Inflammatory macrophage treated with lipopolysaccharide for 4 hours (primary cell): ENCODE measurements around the gene PCDH15.

Source experiments
- DNase-seq: peaks from one replicate; pipeline ENCODE4 v3.0.0-alpha.2; 2020

Gene PCDH15

DNA sequence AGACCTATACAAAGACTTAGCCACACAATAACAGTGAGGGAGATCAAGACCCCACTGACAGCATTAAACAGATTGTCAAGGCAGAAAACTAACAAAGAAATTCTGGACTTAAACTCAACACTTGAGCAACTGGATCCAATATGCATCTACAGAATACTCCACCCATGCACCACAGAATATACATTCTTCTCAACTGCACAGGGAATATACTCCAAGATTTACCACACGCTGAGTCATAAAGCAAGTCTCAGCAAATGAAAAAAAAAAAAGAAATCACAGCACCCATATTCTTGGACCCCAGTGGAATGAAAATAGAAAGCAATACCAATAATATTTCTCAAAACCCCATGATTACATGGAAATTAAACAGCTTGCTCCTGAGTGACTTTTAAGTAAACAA lies 680.2 kb downstream of the PCDH15 start:
- no peak for DNase-seq

DNA sequence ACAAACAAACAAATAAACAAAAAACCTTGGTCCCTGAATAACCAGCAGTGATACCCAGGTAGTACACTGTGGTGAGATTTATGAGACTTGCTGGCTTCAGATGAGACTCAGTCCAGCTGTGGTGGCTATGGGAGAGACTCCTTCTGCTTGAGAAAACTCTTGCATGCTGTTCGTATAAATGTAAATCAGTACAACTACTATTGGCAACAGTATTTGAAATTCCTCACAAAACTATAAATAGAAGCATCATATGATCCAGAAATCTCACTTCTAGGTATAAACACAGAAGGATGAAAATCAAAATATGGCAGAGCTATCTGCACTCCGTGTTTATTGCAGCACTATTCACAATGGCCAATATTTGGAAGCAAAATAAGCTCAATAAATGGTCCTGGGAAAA lies 692.1 kb downstream of the PCDH15 start:
- DNase-seq: no peak

DNA sequence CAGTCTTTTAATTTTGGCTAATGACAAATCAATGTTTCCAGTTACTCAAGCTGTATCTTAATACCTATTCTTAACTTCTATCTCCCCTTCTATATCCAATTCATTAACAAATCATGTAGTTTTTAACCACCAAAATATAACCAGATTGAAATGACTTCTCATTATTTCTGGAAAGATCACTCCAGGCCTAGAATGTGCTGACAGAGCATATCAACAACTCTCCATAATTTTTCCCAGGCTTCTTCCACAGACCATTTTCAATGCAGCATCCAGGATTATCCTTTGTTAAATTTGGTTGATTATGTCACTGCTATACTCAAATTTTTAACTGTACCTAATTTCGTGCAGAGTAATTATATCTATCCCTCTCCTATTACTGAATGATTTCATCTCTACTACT lies 704.1 kb downstream of the PCDH15 start:
- DNase-seq: no peak

DNA sequence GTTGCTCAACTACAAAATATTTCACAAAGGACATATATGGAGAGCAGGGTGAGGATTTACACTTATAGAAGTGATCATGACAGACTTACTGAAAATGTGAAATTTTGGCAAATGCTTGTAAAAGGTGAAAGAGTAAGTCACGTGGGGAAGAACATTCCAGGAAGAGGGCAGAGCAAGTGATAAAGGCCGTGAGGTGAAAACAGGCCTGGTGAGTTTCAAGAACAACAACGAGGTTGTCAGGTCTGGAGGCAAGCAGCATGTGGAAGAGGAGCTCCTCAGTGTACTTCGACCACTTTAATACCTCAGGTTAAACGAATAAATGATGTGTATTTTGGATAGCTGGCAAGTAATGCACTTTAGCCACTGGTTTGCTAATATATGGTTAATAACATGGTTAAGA lies 706.7 kb downstream of the PCDH15 start:
- DNase-seq: no peak

DNA sequence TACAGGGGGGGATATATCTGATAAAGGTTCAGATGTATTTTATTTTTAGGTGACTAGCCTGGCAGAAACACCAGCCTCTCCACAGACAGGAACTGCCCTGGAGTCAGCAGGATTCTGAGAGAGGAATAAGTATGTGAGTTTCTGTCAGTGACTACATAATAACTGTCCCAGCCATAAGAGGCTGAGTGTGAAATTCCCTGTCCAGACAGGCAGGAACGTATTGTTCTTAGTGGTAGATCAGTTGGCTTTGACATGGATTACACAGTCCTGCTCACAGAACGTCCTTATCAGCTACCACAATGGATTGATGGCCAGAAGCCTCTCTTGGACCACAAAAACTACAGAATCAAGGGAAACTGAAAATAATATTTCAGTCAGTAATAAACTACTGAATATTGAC lies 709.8 kb downstream of the PCDH15 start:
- DNase-seq: no peak

DNA sequence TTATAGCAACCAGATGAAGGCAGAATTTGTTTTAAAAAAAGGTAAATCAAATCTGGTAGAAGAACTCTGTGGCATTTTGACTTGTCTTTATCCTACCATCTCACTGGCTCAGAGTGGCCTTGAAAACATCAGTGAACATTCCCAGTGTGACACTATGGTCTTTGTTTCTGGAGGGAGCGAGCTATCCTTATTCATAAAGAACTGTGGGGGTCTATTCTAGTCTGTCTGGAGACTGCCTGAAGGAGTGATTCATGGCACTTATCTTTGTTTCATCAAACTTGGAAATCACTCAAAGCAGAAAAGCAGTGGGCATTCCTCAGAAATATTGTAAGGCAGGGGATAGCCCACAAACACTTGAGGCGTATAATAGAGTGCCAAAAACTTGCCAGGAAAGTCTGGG lies 719.1 kb downstream of the PCDH15 start:
- DNase-seq: no peak

DNA sequence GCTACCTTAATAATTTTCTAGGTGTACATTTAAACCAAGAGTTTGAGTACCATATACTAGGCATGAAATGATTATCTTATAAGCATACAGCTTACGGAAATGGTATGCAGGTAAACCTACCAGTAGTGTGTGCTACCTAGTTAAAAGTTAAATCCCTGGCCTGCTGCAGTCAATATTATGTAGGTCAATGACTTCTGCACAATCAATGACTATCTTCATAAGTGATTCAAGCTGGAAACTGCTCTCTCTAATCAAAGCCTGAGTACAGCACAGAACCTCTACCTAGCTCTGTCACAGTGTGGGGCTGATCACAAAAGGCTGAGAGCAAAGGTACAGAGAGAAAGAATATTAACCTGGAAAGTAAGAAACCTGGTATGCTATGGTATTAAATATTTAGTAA lies 733.7 kb downstream of the PCDH15 start:
- no peak for DNase-seq

DNA sequence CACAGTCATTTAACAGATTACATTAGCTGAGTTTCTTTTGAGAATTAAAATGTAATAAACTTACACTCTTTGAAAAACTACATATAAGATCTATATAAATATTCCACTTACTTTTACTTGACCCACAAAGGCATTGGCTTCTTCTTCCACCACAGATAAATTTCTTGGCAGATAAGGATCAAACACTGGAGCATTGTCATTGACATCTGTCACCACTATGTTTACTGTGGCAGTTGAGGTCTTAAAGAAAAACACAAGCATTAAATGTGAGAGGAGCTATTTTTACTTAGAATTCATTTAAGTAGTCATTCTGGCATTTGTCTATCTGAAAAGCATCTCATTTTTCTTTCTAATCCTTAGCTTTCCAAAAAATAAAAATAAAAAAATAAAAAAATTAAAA lies 734.4 kb downstream of the PCDH15 start:
- no peak for DNase-seq

DNA sequence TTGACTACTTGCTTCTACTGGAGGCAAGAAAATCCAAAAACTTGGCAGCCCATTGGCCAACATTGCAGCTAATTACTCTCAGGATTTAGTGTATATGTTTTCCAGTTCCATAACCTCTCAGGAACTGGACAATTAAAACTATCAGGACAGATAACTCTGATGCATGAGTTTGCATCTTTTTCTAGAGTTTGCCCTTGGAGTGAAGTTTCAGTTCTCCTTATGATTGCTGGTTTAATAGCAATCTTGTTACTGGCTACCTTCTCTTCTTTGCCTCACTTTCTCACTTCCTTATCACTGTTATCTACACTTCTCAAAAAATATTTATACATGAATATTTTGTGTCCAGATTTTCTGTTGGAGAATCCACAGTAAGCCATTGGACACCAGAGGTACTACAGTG lies 735.9 kb downstream of the PCDH15 start:
- DNase-seq: no peak

DNA sequence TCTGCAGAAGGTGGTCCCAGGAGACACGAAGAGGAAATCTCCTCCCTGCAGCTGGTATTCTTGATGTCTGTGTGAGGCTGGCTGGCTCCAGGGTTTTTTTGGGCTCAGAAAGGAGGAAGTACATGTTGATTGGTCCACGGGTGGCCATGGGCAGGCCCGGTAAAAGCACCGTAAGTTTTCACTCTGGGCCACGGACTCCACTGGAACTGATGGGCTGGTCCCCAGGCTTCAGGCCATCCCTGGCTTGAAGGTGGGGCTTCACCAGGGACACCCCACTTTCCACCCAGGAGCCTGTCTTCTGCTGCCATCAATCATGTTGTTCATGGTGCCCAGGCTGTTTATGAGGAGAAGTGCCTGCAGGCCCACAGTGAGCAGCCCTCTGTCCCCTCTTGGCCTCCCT lies 736.8 kb downstream of the PCDH15 start:
- no peak for DNase-seq

DNA sequence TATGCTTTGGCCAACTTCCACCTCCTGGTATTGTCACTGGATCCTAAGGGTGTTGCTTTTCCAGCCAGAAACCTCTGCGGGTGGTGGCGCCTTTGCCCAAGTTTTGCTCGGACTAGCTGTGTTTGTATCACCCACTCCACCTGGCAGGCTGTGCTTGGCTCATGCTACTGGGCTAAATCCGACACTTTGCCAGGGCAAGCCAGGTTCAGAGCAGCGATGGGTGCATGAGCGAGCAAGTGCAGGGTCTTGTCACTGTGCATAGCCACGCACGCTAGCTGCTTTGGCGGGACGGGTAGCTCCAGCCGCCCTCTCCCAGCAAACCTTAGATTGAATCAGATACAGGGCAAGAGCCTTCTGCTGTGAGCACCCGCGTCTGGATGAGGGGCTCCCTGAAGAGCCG lies 737.5 kb downstream of the PCDH15 start:
- DNase-seq: no peak

DNA sequence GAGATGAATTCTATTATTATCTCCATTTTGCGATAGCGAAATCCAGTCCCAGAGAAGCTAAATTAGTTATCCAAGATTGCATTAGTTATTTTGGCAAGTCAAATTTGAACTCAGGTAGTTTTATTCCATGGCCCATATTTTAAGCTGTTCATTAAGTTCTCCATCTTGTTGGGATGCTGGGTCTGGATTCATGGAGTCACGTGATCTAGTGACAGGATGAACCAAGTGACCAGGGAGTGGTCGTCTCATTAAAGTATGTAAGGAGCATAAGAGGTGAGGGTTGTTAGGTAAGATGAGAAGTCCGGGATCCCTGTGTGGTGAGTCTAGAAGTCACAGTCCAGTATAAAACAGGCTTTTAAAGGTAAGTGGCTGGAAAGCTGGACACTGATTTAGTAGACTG lies 740.5 kb downstream of the PCDH15 start:
- DNase-seq: no peak

DNA sequence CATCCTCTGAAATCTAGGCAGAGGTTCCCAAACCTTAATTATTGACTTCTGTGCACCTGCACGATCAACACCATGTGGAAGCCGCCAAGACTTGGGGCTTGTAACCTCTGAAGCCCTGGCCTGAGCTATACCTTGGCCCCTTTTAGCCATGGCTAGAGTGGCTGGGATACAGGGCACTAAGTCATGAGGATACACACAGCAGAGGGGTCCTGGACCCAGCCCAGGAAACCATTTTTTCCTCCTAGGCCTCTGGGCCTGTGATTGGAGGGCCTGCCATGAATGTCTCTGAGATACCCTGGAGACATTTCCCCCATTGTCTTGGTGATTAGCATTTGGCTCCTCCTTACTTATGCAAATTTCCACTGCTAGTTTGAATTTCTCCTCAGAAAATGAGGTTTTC lies 743.7 kb downstream of the PCDH15 start:
- DNase-seq: no peak

DNA sequence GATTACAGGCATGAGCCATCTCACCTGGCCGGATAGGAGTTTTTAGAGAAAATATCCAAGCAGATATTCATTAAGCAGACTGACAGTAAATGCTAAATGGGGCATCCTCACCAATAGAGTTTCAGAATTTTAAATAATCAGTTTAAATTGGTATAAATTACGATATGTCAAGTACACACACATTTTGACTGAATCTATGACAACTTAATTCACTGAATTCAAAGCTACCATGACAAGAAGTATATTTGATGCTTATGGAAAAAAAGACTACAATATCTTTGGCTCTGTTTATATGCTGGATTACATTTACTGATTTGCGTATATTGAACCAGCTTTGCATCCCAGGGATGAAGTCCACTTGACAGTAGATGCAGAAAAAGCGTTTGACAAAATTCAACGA lies 774.7 kb downstream of the PCDH15 start:
- no peak for DNase-seq

DNA sequence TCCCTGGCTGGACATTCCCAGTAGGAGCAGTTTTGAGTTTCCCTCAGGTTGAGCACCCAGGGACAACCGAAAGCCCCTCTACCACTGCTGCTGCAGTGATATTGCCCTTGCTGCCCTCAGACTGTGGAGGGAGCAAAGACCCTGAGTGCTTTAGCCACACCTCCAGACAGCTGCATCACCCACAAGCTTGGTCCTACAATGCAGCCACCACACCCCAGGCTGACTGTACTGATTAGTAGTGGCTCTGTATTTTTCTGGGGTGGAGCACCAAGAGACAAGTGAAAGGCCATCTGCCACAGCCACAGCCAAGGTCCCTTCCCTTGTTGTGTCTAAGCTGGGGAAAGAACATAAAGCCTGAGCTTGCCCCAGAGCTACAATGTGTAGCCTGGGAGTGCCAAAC lies 789.9 kb downstream of the PCDH15 start:
- no peak for DNase-seq

DNA sequence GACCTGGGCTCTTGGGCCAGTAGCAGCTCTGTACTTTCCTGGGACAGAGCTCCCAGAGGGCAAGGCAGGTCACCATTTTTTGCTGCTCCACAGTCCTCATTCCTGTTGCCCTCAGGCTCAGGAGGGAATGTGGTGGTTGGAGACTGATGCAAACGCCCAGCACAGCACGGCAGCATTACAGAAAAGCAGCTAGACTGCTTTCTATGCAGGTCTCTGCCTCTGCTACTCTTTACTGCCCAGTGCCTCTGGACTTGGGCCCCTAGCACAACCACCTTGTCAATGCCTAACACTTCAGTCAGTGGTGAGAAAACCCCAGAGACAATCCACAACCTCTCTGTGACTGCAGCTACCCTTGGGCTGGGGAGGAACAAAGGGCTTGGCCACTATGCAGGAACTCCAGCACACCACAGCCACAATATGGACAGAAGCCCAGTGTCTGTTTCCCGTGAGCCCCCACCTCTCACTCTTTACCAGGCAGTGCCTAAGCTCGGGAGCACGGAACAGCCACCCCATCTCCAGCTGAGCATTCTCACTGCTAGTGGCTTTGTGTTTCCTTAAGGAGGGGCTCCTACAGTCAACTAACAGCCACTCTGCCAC lies 790.6 kb downstream of the PCDH15 start:
- no peak for DNase-seq

DNA sequence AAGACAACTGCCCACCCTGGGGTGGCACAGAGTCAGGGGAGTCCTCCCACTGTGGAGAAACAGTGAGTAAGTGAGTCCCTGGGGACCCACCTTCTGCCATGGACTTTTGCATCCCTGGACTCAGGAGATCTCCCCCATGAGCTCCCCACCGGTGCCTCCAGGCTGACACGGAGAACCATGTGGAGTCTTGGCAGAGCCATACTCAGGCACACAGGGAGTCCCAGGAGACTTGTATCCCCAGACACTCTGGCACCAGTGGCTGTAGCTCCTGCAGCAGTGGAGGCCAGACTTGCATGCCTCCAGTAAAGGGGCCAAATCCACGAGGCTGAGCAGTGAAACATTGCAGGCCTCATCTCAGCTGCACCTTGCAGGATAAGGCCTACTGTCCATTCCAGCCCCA lies 791.4 kb downstream of the PCDH15 start:
- DNase-seq: no peak

DNA sequence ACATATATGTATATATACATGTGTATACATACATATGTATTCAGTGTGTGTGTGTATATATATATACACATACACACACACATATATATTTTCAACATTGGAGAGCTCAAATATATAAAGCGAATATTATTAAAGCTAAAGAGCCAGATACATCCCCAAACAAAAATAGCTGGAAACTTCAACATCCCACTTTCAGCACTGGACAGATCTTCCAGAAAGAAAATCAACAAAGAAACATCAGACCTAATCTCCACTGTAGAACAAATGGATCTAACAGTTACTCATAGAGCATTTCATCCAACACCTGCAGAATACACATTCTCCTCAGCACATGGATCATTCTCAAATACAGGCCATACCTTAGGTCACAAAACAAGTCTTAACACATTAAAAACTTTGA lies 799.0 kb downstream of the PCDH15 start:
- no peak for DNase-seq

DNA sequence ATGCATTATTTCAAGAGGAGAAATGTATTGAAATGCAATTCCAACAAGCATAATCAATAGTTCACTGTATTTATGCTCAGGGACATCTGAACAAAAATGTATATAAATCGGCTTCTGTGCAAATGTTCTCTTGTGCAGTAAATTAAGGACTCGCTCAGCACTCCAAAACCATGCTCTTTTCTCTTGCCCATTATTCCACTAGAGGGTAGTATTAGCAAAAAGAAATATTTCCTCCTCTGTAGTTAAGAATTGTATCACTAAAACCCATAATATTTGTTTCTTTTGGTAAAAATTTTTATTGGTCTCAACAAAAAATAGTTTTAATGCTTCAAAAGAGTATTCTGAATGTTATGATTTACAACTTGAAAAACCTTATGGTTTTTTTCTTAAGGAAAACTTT lies 803.1 kb downstream of the PCDH15 start:
- no peak for DNase-seq

DNA sequence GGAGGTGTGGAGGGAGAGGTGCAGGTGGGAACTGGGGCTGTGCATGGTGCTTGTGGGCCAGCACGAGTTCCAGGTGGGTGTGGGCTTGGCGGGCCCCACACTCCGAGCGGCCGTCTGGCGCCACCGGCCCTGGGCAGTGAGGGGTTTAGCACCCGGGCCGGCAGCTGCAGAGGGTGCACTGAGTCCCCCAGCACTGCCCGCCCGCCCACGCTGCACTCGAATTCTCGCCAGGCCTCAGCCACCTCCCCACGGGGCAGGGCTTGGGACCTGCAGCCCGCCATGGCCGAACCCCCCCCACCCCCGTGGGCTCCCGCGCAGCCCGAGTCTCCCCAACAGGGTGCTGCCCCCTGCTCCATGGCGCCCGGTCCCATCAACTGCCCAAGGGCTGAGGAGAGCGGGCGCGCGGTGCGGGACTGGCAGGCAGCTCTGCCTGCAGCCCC lies 810.2 kb downstream of the PCDH15 start:
- no peak for DNase-seq

DNA sequence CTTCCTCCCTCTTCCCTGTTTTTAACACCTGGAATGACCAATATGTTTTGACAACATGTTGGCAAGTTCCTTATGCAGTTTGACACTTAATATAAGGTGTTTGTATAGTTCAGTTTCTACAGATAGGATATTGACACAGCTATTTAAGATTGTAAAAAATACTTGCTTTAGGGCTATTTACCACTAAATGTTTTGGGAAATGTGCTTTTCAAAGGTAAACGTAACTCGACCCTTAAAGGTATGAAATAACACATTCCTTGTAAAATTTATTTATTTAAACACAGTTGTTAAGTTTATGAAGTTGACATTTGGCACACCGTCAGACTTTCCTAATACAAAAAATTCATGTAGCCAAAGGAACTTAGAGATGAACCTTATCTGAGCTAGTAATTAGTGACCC lies 817.6 kb downstream of the PCDH15 start:
- no peak for DNase-seq

DNA sequence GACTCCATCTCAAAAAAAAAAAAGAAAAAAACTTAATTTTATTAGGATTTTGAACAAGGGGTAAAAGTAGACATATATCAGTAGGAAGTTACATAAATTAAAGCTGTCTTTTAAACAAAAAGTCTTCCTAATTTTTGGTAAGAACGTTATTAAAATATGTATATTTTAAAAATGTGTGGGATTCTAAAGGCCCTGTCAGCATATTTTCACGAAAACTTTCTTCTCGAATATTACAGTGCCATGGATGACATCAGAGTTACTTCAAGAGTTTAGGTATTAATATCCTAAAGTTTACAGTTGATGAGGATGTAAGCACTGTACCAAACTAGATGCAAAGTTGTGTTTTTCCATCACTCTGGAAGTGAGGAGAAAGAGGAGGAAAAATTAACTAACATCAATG lies 820.8 kb downstream of the PCDH15 start:
- no peak for DNase-seq

DNA sequence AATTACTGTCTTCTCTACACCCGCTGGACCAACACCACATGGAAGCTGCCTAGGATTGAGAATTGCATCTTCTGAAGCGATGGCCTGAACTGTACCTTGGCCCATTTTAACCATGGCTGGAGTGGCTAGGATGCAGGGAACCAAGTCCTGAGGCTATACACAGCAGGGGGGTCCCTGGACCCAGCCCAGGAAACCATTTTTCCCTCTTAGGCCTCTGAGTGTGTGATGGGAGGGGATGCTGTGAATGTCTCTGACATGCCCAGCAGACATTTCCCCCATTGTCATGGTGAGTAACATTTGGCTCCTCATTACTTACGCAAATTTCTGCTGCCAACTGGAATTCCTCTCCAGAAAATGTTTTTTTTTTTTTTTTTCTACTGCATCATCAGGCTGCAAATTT lies 822.7 kb downstream of the PCDH15 start:
- DNase-seq: no peak

DNA sequence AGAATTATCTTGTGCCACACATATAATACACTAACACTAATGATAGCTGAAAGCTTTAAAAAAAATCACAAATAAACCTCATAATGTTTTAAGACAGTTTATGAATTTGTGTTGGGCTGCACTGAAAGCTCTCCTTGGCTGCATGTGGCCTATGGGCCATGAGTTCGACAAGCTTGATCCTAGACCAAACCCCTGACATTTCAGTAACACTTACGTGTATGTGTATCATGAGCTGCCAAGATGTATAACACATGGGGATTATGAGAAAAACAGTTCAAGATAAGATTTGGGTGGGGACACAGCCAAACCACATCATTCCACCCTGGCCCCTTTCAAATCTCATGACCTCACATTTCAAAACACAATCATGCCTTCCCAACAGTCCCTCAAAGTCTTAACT lies 823.8 kb downstream of the PCDH15 start:
- no peak for DNase-seq

DNA sequence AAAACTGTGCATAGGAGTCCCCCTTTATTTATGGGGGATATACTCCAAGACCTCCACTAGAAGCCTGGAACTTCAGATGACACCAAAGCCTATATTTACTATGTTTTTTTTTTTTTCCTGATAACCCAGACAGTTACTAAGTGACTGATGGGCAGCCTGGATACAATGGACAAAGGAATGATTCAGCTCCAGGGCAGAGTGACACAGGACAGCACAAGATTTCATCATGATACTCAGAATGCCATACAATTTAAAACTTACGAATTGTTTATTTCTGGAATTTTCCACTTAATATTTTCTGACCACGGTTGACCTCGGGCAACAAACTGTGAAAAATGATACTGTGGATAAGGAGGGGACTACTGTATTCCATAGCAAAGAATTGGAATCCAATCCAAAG lies 843.6 kb downstream of the PCDH15 start:
- DNase-seq: no peak

DNA sequence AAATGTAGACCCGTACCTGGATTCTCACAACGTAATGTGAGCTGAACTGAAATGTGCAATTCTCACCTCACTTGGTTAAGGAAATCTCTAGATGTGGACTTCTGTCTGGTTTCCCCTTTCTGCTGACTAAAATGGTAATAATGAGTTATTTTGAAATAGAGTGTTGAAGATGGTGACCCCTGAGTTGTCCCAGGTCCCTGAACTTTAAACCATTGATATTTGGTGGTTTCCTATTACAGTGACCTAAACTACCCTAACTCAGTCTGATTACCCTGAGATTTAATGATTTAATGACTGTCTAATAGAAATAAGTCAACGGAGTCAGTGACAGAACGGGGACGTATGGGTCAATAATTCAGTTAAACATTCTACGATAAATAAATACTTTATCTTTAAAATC lies 845.9 kb downstream of the PCDH15 start:
- no peak for DNase-seq
